ENCODE data around the gene PCSK5. TPM values are rescaled to one million over a fixed set of nuclear protein-coding genes. Genes with fewer than 3 reads are reported as not detected.

Gene PCSK5
- total and polyA plus RNA-seq, 2 experiments from 2014 or later: 59.1 to 71.7 TPM

- H3K9me2 ChIP-seq (replicated peaks; ENCODE audit: insufficient read depth): no peaks in the 10 kb centered on the region
- H3K4me1 ChIP-seq (ENCODE audit: insufficient read depth): no peaks in the 10 kb centered on the region
- 27% methylated on average over 2 of the region's 2 CpGs for WGBS (ENCODE audit: low lambda C conversion rate, missing lambda C conversion rate)
- H3K4me2 ChIP-seq: peak overlapping the region; percentile 65
- H3K27me3 ChIP-seq: no peaks in the 10 kb centered on the region
- no peaks in the 10 kb centered on the region for H3K79me2 ChIP-seq
- no peaks in the 10 kb centered on the region for H4K20me1 ChIP-seq (ENCODE audit: insufficient read depth, poor library complexity, severe bottlenecking)
- no peak overlapping the region for H3K4me3 ChIP-seq
- H3K27ac ChIP-seq: peak overlapping the region; percentile 51
- peak; percentile 60 for TF ChIP-seq CTCF (IDR thresholded peaks at IDR 0.05; ENCODE audit: poor library complexity)
- no peak for TF ChIP-seq EZH2phosphoT487 (IDR thresholded peaks at IDR 0.05; ENCODE audit: low read depth, severe bottlenecking, unreplicated experiment)
- DNase-seq (ENCODE audit: low spot score): peak; percentile 44
- H3K9me3 ChIP-seq (ENCODE audit: low read depth): no peaks in the 10 kb centered on the region
- H2AFZ ChIP-seq: peak overlapping the region; percentile 24
- H3K36me3 ChIP-seq (replicated peaks; ENCODE audit: insufficient read depth, low read depth): no peaks in the 10 kb centered on the region
Observed at GRCh38 chr9:76403352-76403751, 512.9 kb downstream of the PCSK5 start.

GRCh38 chr9:76404401-76404800, 513.9 kb downstream of the PCSK5 start:
- Histone ChIP-seq H3K79me2 (no peaks in the 10 kb centered on the region), H2AFZ (no peak overlapping the region), H3K36me3 (replicated peaks; ENCODE audit: insufficient read depth, low read depth) (no peaks in the 10 kb centered on the region), H4K20me1 (ENCODE audit: insufficient read depth, poor library complexity, severe bottlenecking) (no peaks in the 10 kb centered on the region), H3K9me3 (ENCODE audit: low read depth) (no peaks in the 10 kb centered on the region), H3K9me2 (replicated peaks; ENCODE audit: insufficient read depth) (no peaks in the 10 kb centered on the region), H3K4me3 (no peak overlapping the region), H3K27me3 (no peaks in the 10 kb centered on the region), H3K4me2 (no peak overlapping the region), H3K27ac (no peak overlapping the region), H3K4me1 (ENCODE audit: insufficient read depth) (no peaks in the 10 kb centered on the region)
- WGBS (ENCODE audit: low lambda C conversion rate, missing lambda C conversion rate): 22% methylated on average over 1 of the region's 1 CpG
- no peak for TF ChIP-seq CTCF (IDR thresholded peaks at IDR 0.05; ENCODE audit: poor library complexity)
- no peak for TF ChIP-seq EZH2phosphoT487 (IDR thresholded peaks at IDR 0.05; ENCODE audit: low read depth, severe bottlenecking, unreplicated experiment)
- TF ChIP-seq EZH2 (IDR thresholded peaks at IDR 0.05; ENCODE audit: borderline replicate concordance): no peak
- no peak for DNase-seq (ENCODE audit: low spot score)

GRCh38 chr9:76405340-76405739, 514.9 kb downstream of the PCSK5 start:
- H3K9me2 ChIP-seq (replicated peaks; ENCODE audit: insufficient read depth): no peaks in the 10 kb centered on the region
- H4K20me1 ChIP-seq (ENCODE audit: insufficient read depth, poor library complexity, severe bottlenecking): no peaks in the 10 kb centered on the region
- no peak overlapping the region for H3K4me2 ChIP-seq
- 86% methylated on average over 3 of the region's 3 CpGs for WGBS (ENCODE audit: low lambda C conversion rate, missing lambda C conversion rate)
- no peaks in the 10 kb centered on the region for H3K4me1 ChIP-seq (ENCODE audit: insufficient read depth)
- H3K27ac ChIP-seq: no peak overlapping the region
- DNase-seq (ENCODE audit: low spot score): no peak
- H3K79me2 ChIP-seq: no peaks in the 10 kb centered on the region
- H3K36me3 ChIP-seq (replicated peaks; ENCODE audit: insufficient read depth, low read depth): no peaks in the 10 kb centered on the region
- H2AFZ ChIP-seq: no peak overlapping the region
- H3K9me3 ChIP-seq (ENCODE audit: low read depth): no peaks in the 10 kb centered on the region
- H3K4me3 ChIP-seq: no peak overlapping the region
- H3K27me3 ChIP-seq: no peaks in the 10 kb centered on the region
- no peak for TF ChIP-seq CTCF (IDR thresholded peaks at IDR 0.05; ENCODE audit: poor library complexity)
- TF ChIP-seq EZH2phosphoT487 (IDR thresholded peaks at IDR 0.05; ENCODE audit: low read depth, severe bottlenecking, unreplicated experiment): no peak
- no peak for TF ChIP-seq EZH2 (IDR thresholded peaks at IDR 0.05; ENCODE audit: borderline replicate concordance)

- TF ChIP-seq EZH2phosphoT487 (IDR thresholded peaks at IDR 0.05; ENCODE audit: low read depth, severe bottlenecking, unreplicated experiment) (no peak), EZH2 (IDR thresholded peaks at IDR 0.05; ENCODE audit: borderline replicate concordance) (no peak), CTCF (IDR thresholded peaks at IDR 0.05; ENCODE audit: poor library complexity) (no peak)
- Histone ChIP-seq H3K36me3 (replicated peaks; ENCODE audit: insufficient read depth, low read depth) (no peaks in the 10 kb centered on the region), H3K9me3 (ENCODE audit: low read depth) (no peaks in the 10 kb centered on the region), H3K4me2 (no peak overlapping the region), H4K20me1 (ENCODE audit: insufficient read depth, poor library complexity, severe bottlenecking) (no peaks in the 10 kb centered on the region), H3K27me3 (no peaks in the 10 kb centered on the region), H3K4me1 (ENCODE audit: insufficient read depth) (no peaks in the 10 kb centered on the region), H3K4me3 (no peak overlapping the region), H2AFZ (no peak overlapping the region), H3K79me2 (no peaks in the 10 kb centered on the region), H3K9me2 (replicated peaks; ENCODE audit: insufficient read depth) (no peaks in the 10 kb centered on the region), H3K27ac (no peak overlapping the region)
- no peak for DNase-seq (ENCODE audit: low spot score)
Observed at GRCh38 chr9:76405868-76406267, 515.4 kb downstream of the PCSK5 start.
